Measurements from ENCODE around the gene POU3F2.

DNA sequence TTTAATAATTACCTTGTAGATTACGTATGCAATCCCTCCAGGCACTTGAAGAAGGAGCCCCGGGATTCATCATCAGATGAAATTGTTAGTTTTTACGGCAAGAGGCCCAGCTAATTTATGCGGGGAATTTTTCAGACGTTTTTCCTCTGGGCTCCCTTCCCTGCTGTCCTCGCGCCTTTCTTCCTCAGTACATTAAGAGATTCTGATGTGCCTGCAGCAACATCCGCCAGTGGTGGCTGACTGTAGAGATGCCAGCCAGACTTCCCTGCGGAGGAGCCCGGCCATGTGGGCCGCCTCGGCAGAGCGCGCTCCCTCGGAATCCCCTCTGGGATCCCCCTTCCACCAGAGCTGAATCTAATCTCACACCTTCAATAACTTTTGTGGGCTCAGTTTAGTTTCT, 46.4 kb upstream of the POU3F2 start:
- TF ChIP-seq RAD21 (IDR thresholded peaks at IDR 0.05; ENCODE audit: low read length) (no peak), EZH2phosphoT487 (IDR thresholded peaks at IDR 0.05; ENCODE audit: borderline replicate concordance, low read depth) (no peak), JUND (IDR thresholded peaks at IDR 0.05) (no peak)
- TF ChIP-seq, protein P1, sequence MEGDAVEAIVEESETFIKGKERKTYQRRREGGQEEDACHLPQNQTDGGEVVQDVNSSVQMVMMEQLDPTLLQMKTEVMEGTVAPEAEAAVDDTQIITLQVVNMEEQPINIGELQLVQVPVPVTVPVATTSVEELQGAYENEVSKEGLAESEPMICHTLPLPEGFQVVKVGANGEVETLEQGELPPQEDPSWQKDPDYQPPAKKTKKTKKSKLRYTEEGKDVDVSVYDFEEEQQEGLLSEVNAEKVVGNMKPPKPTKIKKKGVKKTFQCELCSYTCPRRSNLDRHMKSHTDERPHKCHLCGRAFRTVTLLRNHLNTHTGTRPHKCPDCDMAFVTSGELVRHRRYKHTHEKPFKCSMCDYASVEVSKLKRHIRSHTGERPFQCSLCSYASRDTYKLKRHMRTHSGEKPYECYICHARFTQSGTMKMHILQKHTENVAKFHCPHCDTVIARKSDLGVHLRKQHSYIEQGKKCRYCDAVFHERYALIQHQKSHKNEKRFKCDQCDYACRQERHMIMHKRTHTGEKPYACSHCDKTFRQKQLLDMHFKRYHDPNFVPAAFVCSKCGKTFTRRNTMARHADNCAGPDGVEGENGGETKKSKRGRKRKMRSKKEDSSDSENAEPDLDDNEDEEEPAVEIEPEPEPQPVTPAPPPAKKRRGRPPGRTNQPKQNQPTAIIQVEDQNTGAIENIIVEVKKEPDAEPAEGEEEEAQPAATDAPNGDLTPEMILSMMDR (IDR thresholded peaks at IDR 0.05), result no peak
- TF ChIP-seq, protein P2, sequence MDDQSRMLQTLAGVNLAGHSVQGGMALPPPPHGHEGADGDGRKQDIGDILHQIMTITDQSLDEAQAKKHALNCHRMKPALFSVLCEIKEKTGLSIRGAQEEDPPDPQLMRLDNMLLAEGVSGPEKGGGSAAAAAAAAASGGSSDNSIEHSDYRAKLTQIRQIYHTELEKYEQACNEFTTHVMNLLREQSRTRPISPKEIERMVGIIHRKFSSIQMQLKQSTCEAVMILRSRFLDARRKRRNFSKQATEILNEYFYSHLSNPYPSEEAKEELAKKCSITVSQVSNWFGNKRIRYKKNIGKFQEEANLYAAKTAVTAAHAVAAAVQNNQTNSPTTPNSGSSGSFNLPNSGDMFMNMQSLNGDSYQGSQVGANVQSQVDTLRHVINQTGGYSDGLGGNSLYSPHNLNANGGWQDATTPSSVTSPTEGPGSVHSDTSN (IDR thresholded peaks at IDR 0.05), result no peak
- TF ChIP-seq, protein P3, sequence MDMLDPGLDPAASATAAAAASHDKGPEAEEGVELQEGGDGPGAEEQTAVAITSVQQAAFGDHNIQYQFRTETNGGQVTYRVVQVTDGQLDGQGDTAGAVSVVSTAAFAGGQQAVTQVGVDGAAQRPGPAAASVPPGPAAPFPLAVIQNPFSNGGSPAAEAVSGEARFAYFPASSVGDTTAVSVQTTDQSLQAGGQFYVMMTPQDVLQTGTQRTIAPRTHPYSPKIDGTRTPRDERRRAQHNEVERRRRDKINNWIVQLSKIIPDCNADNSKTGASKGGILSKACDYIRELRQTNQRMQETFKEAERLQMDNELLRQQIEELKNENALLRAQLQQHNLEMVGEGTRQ (IDR thresholded peaks at IDR 0.05; ENCODE audit: borderline replicate concordance, low read depth, low read length), result no peak
- TF ChIP-seq, protein P4, sequence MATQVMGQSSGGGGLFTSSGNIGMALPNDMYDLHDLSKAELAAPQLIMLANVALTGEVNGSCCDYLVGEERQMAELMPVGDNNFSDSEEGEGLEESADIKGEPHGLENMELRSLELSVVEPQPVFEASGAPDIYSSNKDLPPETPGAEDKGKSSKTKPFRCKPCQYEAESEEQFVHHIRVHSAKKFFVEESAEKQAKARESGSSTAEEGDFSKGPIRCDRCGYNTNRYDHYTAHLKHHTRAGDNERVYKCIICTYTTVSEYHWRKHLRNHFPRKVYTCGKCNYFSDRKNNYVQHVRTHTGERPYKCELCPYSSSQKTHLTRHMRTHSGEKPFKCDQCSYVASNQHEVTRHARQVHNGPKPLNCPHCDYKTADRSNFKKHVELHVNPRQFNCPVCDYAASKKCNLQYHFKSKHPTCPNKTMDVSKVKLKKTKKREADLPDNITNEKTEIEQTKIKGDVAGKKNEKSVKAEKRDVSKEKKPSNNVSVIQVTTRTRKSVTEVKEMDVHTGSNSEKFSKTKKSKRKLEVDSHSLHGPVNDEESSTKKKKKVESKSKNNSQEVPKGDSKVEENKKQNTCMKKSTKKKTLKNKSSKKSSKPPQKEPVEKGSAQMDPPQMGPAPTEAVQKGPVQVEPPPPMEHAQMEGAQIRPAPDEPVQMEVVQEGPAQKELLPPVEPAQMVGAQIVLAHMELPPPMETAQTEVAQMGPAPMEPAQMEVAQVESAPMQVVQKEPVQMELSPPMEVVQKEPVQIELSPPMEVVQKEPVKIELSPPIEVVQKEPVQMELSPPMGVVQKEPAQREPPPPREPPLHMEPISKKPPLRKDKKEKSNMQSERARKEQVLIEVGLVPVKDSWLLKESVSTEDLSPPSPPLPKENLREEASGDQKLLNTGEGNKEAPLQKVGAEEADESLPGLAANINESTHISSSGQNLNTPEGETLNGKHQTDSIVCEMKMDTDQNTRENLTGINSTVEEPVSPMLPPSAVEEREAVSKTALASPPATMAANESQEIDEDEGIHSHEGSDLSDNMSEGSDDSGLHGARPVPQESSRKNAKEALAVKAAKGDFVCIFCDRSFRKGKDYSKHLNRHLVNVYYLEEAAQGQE (IDR thresholded peaks at IDR 0.05; ENCODE audit: low read depth, low read length), result no peak
